WERI-Rb-1 (cell line): ENCODE measurements around the gene CHRM1.
A peak's percentile ranks its signal among the peaks of the same experiment; 100 is the strongest.

ENCODE experiments used
- DNase-seq: peaks from one replicate; pipeline ENCODE4 v3.0.0-alpha.2; 2020
- H3K27ac ChIP-seq: fragments of 250-450 bp; sonication (Bioruptor Pico); 2 replicates; pipeline ENCODE4 v1.5.1; 2020; ENCODE audit warnings: mild to moderate bottlenecking, moderate library complexity
- H3K27me3 ChIP-seq: fragments of 250-450 bp; sonication (Bioruptor Pico); 2 replicates; pipeline ENCODE4 v1.5.1; 2021; ENCODE audit warnings: mild to moderate bottlenecking, low read depth, moderate library complexity; ENCODE audit not compliant: insufficient read depth, severe bottlenecking
- H3K36me3 ChIP-seq: fragments of 250-450 bp; sonication (Bioruptor Pico); 2 replicates; pipeline ENCODE4 v1.5.1; 2020; ENCODE audit warnings: mild to moderate bottlenecking, moderate library complexity
- H3K4me3 ChIP-seq: 2 replicates; pipeline ENCODE4 v1.5.1; 2011; ENCODE audit warnings: low read depth, mild to moderate bottlenecking, control low read depth, low read length
- H3K9me3 ChIP-seq: fragments of 250-450 bp; sonication (Bioruptor Pico); 2 replicates; pipeline ENCODE4 v1.5.1; 2021; ENCODE audit warnings: mild to moderate bottlenecking, moderate library complexity; ENCODE audit not compliant: severe bottlenecking
- TF ChIP-seq, protein P1 (sequence below): IDR thresholded peaks from 2 replicates; pipeline ENCODE4 v1.5.1; 2011; ENCODE audit warnings: low read depth, mild to moderate bottlenecking, control low read depth, inconsistent platforms, low read length

CHRM1 gene

DNA sequence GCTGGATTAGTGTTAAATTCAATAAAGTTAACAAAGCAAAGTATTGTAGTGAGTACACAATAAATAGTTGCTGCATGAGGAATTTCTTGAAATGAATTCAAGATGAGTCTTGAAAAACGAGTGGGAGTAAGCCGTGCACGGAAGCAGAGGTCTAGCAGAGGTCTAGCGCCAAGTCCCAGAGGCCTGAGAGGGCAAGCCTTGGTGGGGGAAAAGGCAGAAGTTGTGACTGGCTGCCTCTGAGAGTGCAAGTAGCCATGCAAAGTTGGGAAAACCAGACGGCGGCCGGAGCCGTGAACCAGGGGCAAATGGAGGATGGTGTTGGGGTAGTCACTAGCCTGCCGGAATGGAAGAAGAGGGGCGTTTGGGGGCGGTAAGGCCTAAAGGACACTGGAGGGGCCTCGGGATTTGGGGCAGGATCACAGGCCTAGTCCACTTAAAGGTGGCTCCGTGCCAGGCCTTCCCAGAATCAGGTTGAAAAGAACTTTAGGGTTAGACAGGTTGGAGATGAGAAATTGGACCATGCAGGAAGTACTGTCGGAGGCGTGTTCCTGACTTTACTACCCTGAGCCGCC is 40.8 kb downstream of the CHRM1 start:
- Histone ChIP-seq H3K4me3 (peak overlapping the region; percentile 71), H3K36me3 (peaks cover 88% of the 10 kb centered on the region), H3K9me3 (no peaks in the 10 kb centered on the region), H3K27ac (peak overlapping the region; percentile 98), H3K27me3 (no peaks in the 10 kb centered on the region)
- no peak for DNase-seq
- TF ChIP-seq, protein P1, sequence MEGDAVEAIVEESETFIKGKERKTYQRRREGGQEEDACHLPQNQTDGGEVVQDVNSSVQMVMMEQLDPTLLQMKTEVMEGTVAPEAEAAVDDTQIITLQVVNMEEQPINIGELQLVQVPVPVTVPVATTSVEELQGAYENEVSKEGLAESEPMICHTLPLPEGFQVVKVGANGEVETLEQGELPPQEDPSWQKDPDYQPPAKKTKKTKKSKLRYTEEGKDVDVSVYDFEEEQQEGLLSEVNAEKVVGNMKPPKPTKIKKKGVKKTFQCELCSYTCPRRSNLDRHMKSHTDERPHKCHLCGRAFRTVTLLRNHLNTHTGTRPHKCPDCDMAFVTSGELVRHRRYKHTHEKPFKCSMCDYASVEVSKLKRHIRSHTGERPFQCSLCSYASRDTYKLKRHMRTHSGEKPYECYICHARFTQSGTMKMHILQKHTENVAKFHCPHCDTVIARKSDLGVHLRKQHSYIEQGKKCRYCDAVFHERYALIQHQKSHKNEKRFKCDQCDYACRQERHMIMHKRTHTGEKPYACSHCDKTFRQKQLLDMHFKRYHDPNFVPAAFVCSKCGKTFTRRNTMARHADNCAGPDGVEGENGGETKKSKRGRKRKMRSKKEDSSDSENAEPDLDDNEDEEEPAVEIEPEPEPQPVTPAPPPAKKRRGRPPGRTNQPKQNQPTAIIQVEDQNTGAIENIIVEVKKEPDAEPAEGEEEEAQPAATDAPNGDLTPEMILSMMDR = no peak

DNA sequence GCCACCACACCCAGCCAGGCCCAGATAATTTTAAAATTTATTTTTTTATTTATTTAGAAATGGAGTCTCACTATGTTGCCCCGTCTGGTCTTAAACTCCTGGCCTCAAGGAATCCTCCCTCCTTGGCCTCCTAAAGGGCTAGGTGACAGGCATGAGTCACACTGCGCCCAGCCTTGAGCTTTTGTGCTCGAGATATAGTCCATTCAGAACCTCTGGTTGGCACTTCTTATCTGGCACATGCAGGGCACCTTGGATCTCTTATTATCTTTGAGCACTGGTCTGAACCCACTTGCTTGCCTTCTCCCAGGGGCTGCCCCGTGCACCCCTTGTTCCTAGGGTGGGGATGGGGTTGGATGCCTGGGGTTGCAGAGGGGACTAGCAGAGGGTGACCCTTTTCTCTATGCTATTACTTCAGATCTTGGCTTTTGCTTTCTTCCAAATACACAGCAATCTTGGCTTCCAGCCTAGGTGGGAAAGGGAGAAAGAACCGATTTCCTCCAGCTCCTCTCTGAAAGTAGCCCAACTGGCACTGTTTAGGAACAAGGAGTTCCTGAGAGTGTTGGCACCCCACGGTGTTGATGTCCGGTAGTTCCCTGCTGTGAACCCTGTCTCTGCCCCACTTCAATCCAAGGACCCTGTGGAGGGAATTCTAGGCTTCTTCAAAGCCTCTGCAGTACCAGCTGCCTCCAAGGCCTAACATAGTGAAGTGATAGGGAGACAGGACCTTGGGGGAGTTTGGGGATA is 41.8 kb downstream of the CHRM1 start:
- Histone ChIP-seq H3K36me3 (peaks cover 87% of the 10 kb centered on the region), H3K27ac (peak overlapping the region; percentile 2; the same call in 1 of the 2 replicates), H3K27me3 (no peaks in the 10 kb centered on the region), H3K9me3 (no peaks in the 10 kb centered on the region), H3K4me3 (no peak overlapping the region)
- no peak for DNase-seq
- TF ChIP-seq, protein P1 = no peak

DNA sequence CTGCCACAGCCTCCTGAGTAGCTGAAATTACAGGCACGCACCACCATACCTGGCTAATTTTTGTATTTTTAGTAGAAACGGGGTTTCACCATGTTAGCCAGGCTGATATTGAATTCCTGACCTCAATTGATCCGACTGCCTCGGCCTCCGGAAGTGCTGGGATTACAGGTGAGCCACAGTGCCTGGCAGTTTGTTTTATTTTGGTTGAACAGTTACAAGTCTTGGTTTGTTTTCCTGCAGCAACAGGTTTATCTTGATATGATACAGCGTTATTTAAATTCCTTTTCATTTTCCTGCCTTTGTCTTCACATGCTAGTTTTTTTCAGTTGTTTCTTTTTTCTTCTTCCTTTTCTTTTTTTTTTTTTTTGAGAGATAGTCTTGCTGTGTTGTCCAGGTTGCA is 44.5 kb downstream of the CHRM1 start:
- no peaks in the 10 kb centered on the region for H3K9me3 ChIP-seq
- peaks cover 86% of the 10 kb centered on the region for H3K36me3 ChIP-seq
- H3K27ac ChIP-seq = peak overlapping the region; percentile 67
- no peak for DNase-seq
- no peaks in the 10 kb centered on the region for H3K27me3 ChIP-seq
- H3K4me3 ChIP-seq = no peak overlapping the region
- TF ChIP-seq, protein P1 = no peak

DNA sequence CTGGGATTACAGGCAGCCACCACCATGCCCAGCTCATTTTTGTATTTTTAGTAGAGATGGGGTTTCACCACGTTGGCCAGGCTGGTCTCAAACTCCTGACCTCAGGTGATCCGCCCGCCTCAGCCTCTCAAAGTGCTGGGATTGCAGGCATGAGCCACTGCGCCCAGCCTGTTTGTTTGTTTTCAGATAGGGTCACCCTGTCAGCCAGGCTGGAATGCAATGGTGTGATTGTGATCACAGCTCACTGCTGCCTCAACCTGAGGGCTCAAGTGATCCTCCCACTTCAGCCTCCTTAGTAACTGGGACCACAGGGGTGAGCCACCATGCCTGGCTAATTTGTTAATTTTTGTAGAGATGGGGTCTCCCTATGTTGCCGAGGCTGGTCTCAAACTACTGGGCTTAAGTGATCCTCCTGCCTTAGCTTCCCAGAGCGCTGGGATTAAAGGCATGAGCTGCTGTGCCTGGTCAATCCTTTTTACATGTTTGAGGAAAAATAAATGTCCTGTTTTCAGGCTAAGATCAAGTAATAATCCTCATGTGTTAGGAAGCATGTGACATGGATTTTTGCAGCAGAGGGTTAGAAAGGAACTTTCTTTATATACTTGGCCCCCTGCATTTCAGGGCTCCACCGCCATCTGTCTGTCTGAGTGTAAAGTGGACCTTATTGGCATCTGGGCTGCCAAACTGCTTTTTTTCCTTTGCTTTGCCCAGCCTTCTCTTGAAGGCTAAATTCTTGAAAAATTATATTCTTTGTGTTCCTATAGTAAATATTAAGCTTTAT is 45.3 kb downstream of the CHRM1 start:
- Histone ChIP-seq H3K27me3 (no peaks in the 10 kb centered on the region), H3K4me3 (no peak overlapping the region), H3K9me3 (no peaks in the 10 kb centered on the region), H3K36me3 (peaks cover 87% of the 10 kb centered on the region), H3K27ac (peak overlapping the region; percentile 67)
- TF ChIP-seq, protein P1 = 0 out of 2 replicates have a peak, but pooled peaks have one; percentile 15
- DNase-seq = no peak

DNA sequence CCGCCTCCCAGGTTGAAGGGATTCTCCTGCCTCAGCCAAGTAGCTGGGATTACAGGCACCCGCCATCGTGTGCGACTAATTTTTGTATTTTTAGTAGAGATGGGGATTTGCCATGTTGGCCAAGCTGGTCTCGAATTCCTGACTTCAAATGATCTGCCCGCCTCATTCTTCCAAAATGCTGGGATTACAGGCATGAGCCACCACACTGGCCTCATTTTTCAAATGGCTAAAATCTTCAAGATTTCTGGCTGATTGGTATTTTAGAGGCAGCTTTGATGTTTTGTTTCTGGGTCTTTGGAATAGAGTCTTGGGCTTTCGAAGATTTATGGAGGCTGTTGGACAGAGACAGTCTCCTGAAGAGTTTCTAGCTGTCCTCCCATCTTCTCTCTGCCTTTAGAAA is 46.3 kb downstream of the CHRM1 start:
- H3K4me3 ChIP-seq = no peak overlapping the region
- no peaks in the 10 kb centered on the region for H3K27me3 ChIP-seq
- H3K36me3 ChIP-seq = peaks cover 87% of the 10 kb centered on the region
- peak overlapping the region; percentile 67 for H3K27ac ChIP-seq
- no peak for DNase-seq
- TF ChIP-seq, protein P1 = no peak
- no peaks in the 10 kb centered on the region for H3K9me3 ChIP-seq
